GM21528 (cell line): ENCODE results near the gene SHISA8.
A peak's percentile ranks its signal among the peaks of the same experiment; 100 is the strongest.

ENCODE experiments used
- ATAC-seq: cut with Tn5 transposase; IDR thresholded peaks from one replicate; pipeline ENCODE4 v1.9.1; 2021; ENCODE audit warnings: mild to moderate bottlenecking, moderate library complexity; ENCODE audit not compliant: unreplicated experiment, low FRiP score

The SHISA8 gene

DNA sequence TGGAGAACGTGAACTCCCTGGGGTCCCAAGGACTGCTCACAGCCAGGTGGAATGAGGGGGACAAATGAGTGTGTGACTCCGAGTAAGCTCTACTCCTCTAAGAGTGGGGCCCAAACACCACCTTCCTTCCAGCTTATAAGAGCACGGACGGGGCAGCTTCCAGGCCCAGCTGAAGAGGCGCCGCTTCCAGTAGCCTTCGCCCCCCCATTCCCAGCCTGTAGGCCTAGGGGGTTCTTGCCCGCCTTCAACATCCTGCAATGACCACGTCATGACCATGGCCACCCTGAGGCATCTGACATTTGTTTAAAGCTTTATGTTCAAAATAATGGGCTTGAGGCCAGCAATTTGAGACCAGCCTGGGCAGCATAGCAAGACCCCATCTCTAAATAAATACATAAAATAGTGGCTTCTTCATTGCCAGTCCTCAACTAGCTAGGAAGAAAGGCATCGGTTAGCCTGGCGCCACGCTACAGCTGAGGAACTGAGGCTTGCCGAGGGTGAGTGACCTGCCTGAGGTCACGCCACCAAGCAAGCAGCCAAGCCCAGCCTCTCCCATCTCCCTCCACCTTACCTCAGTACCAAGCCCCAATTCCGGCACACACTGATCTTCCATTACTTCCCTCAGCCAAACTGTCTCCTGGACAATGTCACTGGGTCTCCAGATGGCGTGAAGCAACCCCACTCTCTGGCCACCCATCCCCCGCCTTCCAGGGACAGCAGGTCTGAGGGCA lies 19.6 kb upstream of the SHISA8 start:
- no peak for ATAC-seq

DNA sequence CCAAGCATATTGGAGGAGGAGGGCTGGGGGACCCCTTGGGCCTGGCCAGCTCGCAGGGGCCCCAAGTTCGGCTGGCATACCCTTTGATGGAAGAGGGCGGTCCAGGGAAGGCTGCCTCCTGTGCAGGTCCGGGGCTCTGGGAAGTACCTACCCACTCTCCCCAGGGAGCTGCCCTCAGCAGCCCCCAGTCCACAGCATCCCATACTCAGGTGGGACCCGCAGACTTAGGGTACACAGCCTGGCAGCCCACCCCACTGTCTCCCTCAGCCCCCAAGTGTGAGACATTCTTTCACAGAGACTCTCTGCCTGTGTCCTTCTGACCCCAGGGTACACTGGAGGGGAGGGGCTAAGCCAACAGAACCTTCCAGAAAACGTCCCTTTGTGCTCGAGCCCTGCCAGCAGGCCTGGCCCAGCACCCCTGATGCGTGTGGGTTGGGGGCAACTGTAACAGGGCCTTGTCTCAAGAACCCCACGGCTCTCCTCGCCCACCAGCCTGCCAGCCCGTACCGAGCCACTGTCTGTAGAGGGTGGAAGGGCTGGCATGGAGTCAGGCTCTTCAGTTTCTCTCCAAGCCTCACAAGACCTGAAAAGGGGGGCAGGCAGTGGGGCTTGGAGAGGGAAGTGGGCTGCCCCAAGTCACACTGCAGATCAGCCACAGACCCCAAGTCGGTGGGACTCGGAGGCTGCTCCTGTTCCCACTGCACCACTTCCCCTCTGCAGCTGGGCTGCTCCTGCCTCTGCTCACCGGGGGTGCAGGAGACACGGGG lies 18.7 kb upstream of the SHISA8 start:
- ATAC-seq = no peak

DNA sequence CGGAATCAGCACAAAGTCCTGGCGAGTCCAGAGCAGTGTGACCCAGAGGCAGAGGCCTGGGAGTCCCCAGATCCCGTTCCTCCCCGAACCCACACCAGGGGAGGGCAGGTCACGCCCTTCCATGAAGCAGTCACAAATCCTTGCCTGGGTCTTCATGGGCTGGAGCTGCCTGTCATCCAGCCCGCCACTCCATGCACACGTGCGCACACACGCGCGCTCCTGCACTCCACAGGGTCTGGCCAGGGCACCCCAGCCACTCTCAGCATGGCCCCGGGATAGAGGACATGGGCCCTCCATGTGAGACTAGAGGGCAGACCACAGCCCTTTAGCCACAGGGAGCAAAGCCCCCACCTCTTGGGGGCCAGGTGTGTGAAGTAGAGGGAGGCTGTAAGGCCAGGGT lies 17.5 kb upstream of the SHISA8 start:
- no peak for ATAC-seq

DNA sequence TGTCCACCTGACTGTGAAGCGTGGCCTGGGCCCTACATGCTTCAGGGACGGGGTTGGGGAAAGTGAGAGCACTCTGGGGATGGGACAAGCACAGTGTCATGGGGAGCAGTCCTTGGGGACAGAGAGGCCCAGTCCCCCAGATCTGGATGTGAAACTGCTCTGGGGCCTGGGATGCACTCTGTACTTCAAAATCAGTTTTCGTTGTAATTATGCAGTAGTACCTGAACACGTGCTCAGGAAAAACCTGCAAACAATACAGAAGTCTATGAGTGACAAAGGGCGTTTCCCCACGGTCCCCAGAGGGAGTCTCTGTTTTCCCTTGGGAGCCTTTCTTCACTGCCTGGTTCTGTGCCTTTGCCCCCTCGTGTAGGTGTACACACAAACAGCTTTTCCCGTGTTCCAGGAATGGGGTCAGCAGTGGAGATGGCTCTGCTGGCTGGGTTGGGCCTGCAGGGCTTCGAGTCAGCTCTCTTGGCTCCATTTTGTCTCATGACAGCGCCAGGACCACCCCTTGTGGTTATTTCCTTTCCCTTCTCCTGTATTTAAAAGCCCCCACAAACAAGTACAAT lies 16.9 kb upstream of the SHISA8 start:
- no peak for ATAC-seq

DNA sequence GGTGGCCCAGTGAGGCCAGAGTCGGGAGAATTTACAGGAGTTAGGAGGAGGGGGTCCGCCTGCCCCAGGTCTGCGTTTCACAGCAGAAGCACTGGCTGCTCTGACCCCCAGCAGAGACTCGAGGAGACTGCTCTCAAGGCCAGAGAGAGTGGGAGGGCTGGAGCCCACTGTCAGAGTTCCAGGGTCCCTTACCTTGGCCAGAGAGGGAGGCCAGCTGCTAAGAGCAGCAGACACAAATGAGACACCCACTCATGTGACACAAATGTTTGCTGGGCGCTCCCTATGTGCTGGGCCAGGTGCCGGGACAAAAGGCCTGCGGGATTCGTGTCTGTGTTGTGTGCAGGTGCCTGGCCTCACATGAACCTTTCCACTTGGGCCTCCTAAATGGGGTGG lies 14.5 kb upstream of the SHISA8 start:
- ATAC-seq = no peak

DNA sequence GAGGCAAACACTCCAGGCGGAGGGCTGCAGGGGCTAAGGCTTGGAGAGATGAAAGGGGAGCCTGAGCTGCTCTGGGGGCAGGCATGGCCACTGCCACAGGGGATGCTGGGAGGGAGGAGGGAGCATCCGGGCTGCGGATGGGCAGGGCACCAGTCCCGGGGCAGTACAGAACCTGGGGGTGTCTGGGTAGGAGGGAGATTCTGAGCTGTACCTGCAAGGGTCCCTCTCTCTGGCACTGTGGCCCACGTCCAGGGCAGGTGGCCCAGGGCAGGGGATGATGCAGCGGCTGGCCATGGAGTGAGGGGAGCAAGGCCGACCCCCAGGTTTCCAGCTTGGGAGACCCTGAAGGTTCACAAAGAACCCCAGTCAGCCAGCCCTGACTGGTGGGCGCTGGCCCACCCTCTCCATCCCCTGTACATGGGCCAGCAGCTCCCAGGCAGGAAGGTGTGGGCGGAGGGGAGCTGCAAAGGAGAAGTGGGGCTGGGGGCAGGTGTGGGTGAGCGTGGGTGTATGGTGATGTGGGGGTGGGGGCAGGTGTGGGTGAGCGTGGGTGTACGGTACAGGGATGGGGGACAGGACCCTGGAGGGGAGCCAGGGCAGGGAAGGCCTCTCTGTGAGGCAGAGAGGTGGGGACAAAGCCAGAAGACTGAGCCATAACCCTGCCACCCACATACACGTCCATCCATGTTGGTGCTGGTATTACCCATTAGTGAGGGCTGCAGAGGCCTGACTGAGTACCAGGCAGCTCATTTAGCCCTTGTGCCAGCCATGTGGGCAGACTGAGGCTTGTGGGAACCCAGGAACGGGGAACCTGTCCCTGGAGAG lies 13.9 kb upstream of the SHISA8 start:
- ATAC-seq = no peak

DNA sequence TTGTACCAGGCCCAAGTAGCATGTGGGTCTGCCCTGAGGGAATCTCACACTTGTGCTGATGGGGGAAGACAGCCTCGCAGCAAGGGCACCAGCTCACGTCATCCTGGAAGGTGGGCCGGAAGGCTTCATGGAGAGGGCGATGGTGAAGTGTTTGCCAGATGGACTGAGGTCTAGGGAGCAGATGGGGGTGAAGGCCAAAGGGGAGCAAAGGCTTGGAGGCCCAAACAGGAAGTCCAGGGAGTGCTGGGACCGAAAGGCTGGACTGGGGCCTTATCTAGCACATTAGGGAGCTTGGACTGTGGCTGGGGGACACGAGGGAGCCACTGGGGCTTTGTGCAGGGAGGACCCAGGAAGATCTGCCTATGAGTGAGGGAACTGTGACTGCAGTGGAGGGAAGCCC lies 12.9 kb upstream of the SHISA8 start:
- ATAC-seq = no peak

DNA sequence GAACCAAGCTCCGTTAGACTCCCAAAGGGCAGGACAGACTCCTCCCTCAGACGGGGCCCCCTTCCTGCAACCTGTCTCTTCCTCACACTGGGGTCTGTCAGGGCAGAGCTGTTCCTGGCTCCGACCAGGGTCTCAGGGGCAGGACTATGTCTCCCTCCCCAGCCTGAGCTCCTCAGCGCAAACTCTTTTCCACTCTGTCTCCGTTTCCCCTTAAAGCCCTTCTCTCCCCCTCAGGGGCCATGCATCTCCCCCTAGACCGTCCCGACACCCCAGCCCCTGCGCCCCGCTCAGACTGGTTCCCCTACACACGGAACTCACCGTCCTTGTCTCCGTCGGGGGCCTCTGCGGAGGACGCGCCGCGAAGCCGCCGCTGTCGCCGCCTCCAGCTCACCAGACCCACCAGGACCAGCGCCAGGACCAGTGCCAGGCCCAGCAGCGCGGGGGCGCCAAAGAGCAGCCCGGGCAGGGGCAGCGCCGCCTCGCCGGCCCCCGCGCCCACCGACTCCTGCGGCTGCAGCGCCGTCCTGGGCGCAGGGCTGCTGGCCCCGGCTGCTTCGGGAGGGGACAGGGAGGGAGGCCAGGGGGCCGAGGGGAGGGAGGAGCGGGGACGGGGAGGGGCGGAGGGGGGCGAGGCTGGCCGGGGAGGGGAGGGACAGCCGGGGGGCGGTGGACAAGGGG lies 11.0 kb upstream of the SHISA8 start:
- ATAC-seq = no peak

DNA sequence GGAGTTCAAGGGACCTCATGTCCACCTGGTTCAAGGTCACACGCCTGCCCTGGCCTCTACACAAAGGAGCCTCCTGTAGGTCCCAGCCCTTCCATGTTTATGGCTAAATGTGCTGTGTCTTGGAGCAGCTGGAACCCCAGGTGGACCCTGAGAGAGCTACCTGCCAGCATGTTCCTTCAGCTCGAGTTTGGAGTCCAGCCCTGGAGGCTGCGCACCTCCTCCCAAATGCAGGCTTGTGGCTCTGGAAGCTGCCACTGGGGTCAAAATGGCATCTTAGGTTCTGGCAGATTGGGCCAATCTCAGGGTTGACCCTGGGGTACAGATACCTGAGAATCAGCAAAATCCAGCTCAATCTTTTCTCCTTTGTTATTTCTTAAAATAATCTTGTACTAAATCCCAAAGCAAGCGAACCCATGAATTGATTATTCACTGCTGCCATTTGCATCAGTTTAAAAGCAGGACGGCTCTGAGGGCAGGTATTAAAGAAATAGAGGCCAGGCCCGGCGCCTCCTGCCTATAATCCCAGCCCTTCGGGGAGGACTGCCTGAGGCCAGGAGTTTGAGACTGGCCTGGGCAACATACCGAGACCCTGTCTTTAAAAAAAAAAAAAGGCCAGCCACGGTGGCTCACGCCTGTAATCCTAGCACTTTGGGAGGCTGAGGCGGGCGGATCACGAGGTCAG lies 8.9 kb upstream of the SHISA8 start:
- no peak for ATAC-seq

DNA sequence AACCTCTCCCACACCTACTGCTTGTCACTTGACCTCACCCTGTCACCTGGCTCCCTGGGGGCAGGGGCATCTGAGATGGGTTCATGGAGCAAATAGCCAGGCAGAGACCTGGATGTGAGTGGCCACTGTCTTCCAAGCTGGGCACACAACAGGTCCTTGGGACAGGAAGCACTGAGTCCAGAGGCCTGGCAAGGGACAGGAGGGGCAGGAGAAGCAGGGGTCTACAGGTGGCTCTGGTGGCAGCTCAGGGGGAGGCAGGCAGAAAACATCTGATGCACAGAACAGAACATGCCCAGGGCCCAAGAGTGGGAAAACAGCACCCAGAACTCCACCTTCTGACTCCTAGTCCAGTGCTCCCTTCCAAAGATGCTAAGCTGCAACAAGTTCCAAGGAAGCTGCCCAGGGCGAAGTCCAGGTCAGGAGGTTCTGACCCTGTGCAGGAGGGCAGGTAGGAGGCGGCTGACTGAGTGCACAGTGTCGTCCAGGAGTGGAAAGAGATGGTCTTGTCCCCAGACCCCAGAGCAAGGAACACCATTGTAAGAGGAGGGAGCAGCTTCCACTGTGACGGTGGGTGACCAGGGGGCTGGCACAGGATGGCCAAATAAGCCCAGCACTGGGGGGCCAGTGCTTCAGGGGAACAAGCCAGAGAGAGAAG lies 8.2 kb upstream of the SHISA8 start:
- no peak for ATAC-seq

DNA sequence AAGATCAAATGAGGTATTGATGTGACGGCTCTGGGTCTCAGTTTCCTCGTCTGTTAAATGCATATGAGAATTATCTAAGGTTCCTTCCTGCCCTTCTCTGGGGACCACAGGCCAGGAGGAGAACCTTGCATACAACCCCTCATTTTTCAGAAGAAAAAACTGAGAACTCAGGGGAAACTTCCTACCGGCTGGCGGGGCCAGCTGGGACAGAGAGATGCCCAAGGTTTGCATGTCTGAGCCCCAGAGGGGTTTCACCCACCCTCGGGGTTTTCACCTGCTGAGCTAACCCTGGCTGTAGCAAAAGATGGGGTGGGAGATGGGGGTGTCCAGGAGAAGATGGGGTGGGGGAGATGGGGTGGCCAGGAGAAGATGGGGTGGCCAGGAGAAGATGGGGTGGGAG lies 7.5 kb upstream of the SHISA8 start:
- ATAC-seq = no peak

DNA sequence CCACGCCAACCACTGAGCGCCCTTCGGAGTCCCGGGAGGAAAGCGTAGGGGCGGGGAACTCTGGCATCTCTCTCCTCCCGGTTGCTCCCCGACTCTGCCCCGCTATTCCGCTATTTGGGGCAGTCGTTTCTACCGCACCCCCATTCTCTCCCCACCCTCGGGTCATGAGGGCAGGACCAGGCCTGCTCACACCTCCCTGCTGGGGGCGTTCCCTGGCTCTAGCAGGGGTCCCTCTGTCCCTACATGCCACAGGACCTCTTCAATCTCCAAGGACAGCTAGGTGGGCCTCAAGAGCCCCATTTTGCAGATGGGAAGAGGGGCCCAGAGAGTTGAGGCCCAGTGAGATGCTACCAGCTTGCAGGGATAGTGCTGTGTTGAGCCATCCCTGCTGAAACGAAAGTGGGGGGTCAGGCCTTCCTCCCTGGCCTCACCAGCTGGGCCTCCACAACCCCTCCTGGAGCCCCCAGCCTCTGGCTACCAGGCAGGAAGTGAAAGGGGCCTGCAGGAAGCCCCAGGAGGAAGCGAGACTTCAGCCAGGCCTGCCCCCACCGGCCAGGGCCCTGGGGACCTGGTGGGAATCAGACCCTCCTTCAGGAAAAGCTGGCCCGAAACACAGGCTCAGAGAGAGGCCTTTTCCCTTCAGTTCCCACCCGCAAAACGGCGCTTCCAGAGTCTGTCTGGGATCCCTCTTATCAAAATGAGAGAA lies 5.5 kb upstream of the SHISA8 start:
- ATAC-seq = peak; percentile 18

DNA sequence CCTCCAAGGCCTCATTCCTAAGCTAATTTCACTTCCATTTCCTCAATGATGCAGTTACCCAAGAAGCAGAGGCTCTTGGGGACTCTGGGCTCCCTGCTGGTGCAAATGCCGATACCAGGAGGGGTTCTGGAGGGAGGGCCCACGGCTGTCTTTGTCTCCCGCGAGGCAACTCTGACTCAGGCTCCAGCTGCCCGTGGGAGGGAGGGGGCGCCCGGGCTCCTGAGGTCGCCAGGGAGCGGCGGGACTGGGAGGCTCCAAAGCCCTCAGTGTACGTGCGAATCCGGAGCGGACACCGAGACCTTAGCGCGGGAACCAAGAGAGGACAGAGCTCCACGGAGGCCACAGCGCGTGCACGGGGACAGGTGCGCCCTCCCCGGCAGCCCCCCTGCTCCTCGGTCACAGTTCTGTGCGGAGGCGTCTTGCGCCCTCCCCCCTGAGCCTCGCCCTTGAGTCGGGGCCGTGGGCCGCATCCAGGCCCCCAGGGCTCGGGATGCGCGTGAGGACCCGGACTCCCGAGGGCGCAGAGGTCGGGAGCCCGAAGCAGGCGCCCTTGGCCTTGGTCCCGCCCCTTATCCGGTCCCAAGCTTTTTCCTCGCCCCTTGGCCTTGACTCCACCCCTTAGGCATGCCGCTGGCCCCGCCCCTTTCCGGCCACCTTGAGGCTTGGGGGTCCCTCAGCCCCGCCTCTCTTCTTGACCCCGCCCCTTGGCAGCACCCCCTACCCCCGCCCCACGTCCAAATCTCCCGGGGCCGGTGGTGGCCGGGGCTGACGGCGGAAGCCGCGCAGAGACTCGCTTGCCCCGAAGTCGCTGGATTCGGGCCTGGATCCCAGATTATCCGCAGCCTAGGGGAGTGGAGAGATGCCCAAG lies 4.7 kb upstream of the SHISA8 start:
- peak; percentile 46 for ATAC-seq

DNA sequence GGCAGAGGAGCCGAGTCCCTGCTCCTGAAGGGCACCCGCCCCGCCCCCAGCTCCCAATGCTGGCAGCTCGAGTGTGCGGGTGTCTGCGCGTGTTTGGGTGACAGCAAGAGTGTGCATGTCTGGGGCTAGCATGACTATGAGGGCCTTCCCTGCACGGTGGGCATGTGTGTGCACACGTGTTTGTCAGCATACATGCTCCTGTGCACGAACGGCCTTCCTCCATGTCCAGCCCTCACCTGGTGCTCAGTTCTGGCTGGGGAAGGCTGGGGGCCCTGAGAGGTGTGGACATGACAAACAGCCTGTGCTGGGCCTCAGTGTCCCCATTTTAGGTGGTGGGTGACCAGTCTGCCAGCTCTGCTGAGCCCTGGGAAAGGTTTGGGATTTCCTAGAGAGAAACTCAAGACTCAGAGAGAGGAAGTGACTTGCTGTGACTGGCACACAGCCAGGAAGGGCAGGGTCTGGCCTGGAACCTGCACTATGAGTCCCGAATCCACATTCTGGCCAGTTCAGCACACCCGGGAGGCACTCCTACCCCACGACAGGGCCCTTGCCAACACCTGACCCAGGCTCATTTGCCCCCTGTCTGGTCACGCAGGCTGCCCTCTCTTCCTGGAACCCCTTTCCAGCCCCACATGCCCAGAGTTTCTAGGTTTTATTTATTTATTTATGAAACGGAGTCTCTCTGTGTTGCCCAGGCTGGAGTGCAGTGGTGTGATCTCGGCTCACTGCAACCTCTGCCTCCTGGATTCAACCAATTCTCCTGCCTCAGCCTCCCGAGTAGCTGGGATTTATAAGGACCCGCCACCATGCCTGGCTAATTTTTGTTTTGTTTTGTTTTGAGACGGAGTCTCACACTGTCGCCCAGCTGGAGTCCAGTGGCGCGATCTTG lies 3.3 kb upstream of the SHISA8 start:
- ATAC-seq = no peak

DNA sequence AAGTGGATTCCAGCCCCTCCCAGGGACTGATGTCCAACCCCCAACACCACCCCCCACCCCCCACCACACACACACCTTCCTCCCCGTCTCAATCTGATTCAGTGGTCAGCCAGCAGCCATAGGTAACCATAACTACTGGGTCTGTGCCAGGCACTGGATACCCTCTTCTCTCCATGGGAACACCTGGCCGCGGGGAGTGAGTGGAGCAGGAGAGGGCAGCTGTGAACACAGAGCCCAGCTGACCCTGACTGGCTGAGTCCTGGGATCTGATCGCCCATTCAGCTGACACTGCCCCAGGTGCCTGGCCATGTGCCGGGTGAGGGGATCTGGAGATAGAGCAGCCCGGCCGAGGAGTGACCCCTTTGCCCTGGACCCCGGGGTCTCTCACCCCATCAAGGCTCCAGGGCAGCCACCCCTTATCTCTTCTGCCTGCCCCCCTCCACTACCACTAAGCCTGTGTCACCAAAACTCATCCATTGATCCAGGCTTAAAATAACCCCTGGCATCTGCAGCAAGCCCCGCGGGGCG lies 2.6 kb upstream of the SHISA8 start:
- no peak for ATAC-seq

DNA sequence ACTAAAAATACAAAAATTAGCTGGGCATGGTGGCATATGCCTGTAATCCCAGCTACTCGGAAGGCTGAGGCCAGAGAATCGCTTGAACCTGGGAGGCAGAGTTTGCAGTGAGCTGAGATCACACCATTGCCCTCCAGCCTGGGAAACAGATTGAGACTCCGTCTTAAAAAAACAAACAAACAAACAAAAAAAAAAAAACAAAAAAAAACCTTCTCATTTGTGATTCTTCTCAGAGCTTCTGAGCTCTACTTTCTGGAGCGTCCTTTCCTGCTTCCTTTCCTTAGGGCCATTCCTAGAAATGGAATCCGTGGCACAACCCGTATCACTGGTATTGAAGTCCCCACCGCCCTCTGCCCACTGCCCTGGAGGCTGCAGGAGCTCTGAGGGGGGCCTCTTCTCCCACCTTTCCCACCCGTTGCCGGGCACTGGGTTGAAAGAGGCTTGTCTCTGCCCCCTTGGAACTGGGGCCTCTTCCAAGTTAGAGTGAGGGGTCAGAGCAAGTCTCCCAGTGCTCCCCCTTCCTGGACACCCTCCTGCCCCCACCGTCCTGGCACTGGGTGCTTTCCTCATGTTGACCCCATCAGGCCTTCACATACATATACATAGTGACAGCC lies 2.0 kb upstream of the SHISA8 start:
- ATAC-seq = no peak
